ENCODE results near the gene RABGGTA. TPM values are rescaled to one million over a fixed set of nuclear protein-coding genes. Genes with fewer than 3 reads are reported as not detected.

The RABGGTA gene
- total RNA-seq, 3 donors from 2014 or later = 24.8 to 41.6 (median 34.4) TPM

DNA sequence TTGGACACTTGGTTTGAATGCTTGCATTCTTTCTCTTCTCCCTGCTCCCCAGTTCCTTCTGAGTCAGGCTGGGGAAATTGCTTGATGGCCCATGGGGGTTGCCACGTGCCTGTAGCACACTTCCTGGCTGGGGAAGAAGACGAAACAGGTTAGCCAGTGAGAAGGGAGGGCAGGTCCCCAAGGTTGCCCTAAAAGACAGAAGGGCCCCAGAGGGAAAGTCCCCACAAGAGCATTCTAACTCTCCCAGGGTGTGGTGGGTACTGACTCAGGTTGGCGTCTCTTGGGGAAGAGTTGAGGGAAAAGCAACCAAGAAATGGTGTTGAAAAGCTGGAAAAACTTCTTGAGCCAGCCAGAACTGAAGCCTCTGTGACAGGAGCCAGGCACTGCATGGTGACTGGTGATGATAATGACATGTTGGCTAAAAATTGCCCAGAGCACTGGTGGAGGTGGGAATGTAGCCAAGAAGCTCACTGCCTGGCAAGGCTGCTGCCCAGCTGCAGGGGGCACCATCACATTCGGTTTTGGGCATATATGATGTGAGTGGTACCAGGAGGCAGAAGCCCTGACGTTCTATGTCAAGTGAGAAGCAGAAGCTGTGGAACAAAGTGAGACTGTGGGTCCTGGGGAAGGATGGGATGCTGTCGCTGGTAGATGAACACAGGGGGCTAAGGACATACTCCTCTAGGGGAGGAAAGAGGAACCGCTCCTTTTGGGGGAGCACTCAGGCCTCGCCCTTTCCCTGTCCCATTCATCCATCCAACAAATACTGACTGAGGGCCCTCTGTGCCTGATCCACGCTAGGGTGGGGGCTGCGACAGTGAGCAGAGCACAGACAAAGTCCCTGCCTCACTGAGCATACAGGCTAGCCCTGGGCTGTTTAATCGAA is 8.1 kb upstream of the RABGGTA start:
- intact Hi-C loops (cut with DNase I; ENCODE audit: low total_unique reads) = no loop called here
- H3K4me1 ChIP-seq = no peaks in the 10 kb centered on the region
- H3K4me3 ChIP-seq = no peak overlapping the region
- no peak for DNase-seq (ENCODE audit: low spot score in 2 of 2)
- no peaks in the 10 kb centered on the region for H3K36me3 ChIP-seq
- H3K9me3 ChIP-seq = no peaks in the 10 kb centered on the region
- peak overlapping the region in 1 of 2 donors; percentile 38 for H3K27ac ChIP-seq
- no peaks in the 10 kb centered on the region for H3K27me3 ChIP-seq
- TF ChIP-seq, protein P1, sequence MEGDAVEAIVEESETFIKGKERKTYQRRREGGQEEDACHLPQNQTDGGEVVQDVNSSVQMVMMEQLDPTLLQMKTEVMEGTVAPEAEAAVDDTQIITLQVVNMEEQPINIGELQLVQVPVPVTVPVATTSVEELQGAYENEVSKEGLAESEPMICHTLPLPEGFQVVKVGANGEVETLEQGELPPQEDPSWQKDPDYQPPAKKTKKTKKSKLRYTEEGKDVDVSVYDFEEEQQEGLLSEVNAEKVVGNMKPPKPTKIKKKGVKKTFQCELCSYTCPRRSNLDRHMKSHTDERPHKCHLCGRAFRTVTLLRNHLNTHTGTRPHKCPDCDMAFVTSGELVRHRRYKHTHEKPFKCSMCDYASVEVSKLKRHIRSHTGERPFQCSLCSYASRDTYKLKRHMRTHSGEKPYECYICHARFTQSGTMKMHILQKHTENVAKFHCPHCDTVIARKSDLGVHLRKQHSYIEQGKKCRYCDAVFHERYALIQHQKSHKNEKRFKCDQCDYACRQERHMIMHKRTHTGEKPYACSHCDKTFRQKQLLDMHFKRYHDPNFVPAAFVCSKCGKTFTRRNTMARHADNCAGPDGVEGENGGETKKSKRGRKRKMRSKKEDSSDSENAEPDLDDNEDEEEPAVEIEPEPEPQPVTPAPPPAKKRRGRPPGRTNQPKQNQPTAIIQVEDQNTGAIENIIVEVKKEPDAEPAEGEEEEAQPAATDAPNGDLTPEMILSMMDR (IDR thresholded peaks at IDR 0.05) = no peak
- no peak for TF ChIP-seq POLR2A (IDR thresholded peaks at IDR 0.05)
- TF ChIP-seq POLR2AphosphoS5 (IDR thresholded peaks at IDR 0.05) = no peak

DNA sequence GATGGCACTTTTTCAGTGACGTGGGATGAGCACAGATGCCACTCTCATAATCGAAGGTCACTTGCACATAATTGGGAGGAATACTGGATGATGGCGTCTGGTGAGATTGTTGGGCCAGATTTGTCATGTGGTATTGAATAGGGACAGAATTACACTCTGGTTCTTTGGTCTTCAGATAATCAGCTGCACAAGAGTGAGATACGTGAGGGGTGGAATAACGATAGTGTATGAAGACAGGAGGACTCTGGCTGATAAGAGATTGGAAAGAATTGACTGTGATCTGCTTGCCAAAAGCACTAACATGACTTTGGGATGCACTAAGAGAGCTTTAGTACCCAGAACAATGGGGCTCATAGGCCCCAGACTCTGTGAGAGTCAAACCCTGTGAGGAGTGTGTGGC is 7.0 kb upstream of the RABGGTA start:
- no peak overlapping the region for H3K4me3 ChIP-seq
- H3K9me3 ChIP-seq = no peaks in the 10 kb centered on the region
- intact Hi-C loops (cut with DNase I; ENCODE audit: low total_unique reads) = no loop called here
- TF ChIP-seq POLR2AphosphoS5 (IDR thresholded peaks at IDR 0.05) (no peak), POLR2A (IDR thresholded peaks at IDR 0.05) (no peak)
- TF ChIP-seq, protein P1 (IDR thresholded peaks at IDR 0.05) = no peak
- H3K27ac ChIP-seq = no peak overlapping the region
- H3K4me1 ChIP-seq = no peaks in the 10 kb centered on the region
- H3K27me3 ChIP-seq = no peaks in the 10 kb centered on the region
- no peak for DNase-seq (ENCODE audit: low spot score in 2 of 2)
- no peaks in the 10 kb centered on the region for H3K36me3 ChIP-seq

DNA sequence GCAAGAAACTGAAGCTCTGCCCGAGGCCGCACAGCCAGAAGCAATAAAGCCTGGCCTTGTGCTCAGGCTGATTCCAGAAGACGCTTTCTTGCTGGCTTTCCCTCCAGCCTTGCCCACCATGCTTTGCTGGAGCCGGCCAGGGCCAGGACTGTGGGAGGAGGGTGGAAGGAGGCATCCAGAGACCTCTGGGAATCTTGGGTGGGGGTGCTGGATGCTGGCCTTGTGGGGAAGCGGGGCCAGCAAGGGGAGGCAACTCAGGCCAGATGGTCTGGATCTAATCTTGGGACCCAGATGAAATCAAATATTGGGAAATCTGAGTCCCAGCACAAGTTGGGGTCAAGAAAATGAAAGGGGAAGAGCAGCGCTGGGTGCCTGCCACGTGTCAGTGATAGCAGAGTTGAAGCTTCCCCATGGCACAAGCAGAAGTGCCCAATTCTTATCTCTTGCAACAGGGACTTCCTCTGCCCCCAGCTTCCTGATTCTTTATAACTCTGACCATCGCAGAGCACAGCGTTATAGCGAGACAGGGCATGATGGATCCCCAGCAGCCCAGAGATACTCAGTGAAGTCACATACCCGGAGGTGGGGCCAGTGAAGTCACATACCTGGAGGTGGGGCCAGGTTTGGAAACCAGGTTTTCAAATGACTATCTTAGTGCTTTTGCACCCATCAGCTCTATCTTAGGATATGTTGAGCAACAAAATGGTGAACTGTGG is 6.4 kb upstream of the RABGGTA start:
- Histone ChIP-seq H3K4me1 (no peaks in the 10 kb centered on the region), H3K4me3 (no peak overlapping the region), H3K9me3 (no peaks in the 10 kb centered on the region), H3K36me3 (no peaks in the 10 kb centered on the region), H3K27ac (peak overlapping the region in 1 of 2 donors; percentile 13), H3K27me3 (no peaks in the 10 kb centered on the region)
- intact Hi-C loops (cut with DNase I; ENCODE audit: low total_unique reads) = no loop called here
- no peak for DNase-seq (ENCODE audit: low spot score in 2 of 2)
- TF ChIP-seq POLR2AphosphoS5 (IDR thresholded peaks at IDR 0.05) (no peak), POLR2A (IDR thresholded peaks at IDR 0.05) (no peak)
- TF ChIP-seq, protein P1 (IDR thresholded peaks at IDR 0.05) = no peak

DNA sequence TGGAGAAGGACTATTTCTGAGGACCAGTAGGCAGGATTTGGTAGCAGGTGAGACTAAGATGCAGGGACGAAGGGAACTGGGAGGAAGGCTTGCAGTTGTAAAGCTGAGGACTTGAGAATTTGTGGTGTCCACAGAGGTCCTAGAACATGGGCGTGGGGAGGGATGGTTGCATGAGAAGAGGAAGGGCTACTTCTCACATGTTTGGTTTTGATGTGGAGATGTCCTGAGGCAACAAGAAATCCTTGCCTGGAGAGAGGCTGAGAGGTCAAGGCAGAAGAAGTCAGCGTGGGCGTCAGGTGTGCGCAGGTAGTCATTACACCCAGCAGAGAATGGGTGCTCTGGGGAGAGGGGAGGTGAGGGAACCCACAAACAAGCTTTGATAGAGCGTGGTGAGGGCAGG is 5.7 kb upstream of the RABGGTA start:
- H3K4me1 ChIP-seq = no peaks in the 10 kb centered on the region
- no peak overlapping the region for H3K4me3 ChIP-seq
- TF ChIP-seq POLR2A (IDR thresholded peaks at IDR 0.05) = no peak
- no peak for DNase-seq (ENCODE audit: low spot score in 2 of 2)
- intact Hi-C loops (cut with DNase I; ENCODE audit: low total_unique reads) = no loop called here
- H3K9me3 ChIP-seq = no peaks in the 10 kb centered on the region
- no peaks in the 10 kb centered on the region for H3K27me3 ChIP-seq
- no peak overlapping the region for H3K27ac ChIP-seq
- no peaks in the 10 kb centered on the region for H3K36me3 ChIP-seq

DNA sequence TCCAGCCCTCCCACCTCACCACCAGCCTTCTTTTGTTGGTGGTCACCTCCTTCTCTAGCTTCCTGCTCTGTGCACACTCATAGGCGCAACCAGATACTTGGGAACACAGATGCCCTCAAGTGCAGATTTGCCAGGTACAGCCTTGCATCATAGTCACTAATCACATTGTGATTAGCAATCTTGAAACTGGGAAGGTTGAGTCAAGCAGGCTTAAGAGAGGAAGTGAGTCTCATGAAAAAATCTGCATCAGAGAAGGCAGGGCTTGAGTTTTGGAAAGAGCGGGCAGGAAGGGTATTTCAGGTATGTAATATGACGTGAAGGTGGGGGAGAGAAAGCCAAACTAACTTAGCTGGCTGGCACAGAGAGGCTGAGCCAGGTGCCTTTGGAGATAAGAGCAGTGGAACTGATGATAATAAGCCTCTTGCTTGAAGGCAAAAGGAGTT is 2.7 kb upstream of the RABGGTA start:
- TF ChIP-seq, protein P1 (IDR thresholded peaks at IDR 0.05) = no peak
- TF ChIP-seq POLR2A (IDR thresholded peaks at IDR 0.05) (no peak), POLR2AphosphoS5 (IDR thresholded peaks at IDR 0.05) (no peak)
- no peak overlapping the region for H3K4me3 ChIP-seq
- H3K27ac ChIP-seq = no peak overlapping the region
- no peaks in the 10 kb centered on the region for H3K4me1 ChIP-seq
- H3K36me3 ChIP-seq = no peaks in the 10 kb centered on the region
- intact Hi-C loops (cut with DNase I; ENCODE audit: low total_unique reads) = no loop called here
- H3K27me3 ChIP-seq = no peaks in the 10 kb centered on the region
- DNase-seq (ENCODE audit: low spot score in 2 of 2) = no peak
- H3K9me3 ChIP-seq = no peaks in the 10 kb centered on the region

Data from breast epithelium (tissue), 4 donors.